H9 (cell line): ENCODE measurements around the gene PPP2R5E. TPM values are rescaled to one million over a fixed set of nuclear protein-coding genes. Genes with fewer than 3 reads are reported as not detected.

Source experiments
- DNase-seq: peaks from one replicate; pipeline ENCODE4 v3.0.0-alpha.2; 2017
- H2AFZ ChIP-seq: one replicate; pipeline ENCODE4 v1.6.1; 2013; ENCODE audit warnings: mild to moderate bottlenecking, low read length, control low read depth, moderate library complexity
- H2AK5ac ChIP-seq: 2 replicates; pipeline ENCODE4 v1.6.1; 2013; ENCODE audit warnings: low read length, control low read depth, mixed read lengths; ENCODE audit not compliant: insufficient read length
- H2BK120ac ChIP-seq: one replicate; pipeline ENCODE4 v1.6.1; 2013; ENCODE audit warnings: low read depth, mild to moderate bottlenecking, low read length, control low read depth, inconsistent platforms; ENCODE audit not compliant: poor library complexity, severe bottlenecking
- H2BK12ac ChIP-seq: 2 replicates; pipeline ENCODE4 v1.6.1; 2013; ENCODE audit warnings: low read length, control low read depth, mixed read lengths, low read depth; ENCODE audit not compliant: insufficient read length
- H2BK15ac ChIP-seq: 2 replicates; pipeline ENCODE4 v1.6.1; 2013; ENCODE audit warnings: low read depth, low read length, control low read depth
- H2BK20ac ChIP-seq: one replicate; pipeline ENCODE4 v1.6.1; 2013; ENCODE audit warnings: low read depth, mild to moderate bottlenecking, low read length, control low read depth, inconsistent platforms; ENCODE audit not compliant: poor library complexity, severe bottlenecking
- H2BK5ac ChIP-seq: 2 replicates; pipeline ENCODE4 v1.6.1; 2013; ENCODE audit warnings: low read length, control low read depth, mixed read lengths; ENCODE audit not compliant: insufficient read length
- H3K14ac ChIP-seq: 2 replicates; pipeline ENCODE4 v1.6.1; 2013; ENCODE audit warnings: low read length, control low read depth; ENCODE audit not compliant: insufficient read depth
- H3K18ac ChIP-seq: 2 replicates; pipeline ENCODE4 v1.6.1; 2013; ENCODE audit warnings: low read depth, mild to moderate bottlenecking, mixed read lengths, low read length, control low read depth; ENCODE audit not compliant: insufficient read length
- H3K23ac ChIP-seq: 2 replicates; pipeline ENCODE4 v1.6.1; 2013; ENCODE audit warnings: low read length, control low read depth, mixed read lengths, low read depth; ENCODE audit not compliant: insufficient read length
- H3K23me2 ChIP-seq: 2 replicates; pipeline ENCODE4 v1.6.1; 2013; ENCODE audit warnings: low read depth, mild to moderate bottlenecking, mixed read lengths, low read length, control low read depth; ENCODE audit not compliant: insufficient read length, poor library complexity, severe bottlenecking
- H3K27ac ChIP-seq: 2 replicates; pipeline ENCODE4 v1.5.1; 2013; ENCODE audit warnings: low read length, control low read depth, mixed read lengths, low read depth; ENCODE audit not compliant: insufficient read length
- H3K27me3 ChIP-seq: 2 replicates; pipeline ENCODE4 v1.6.1; 2013; ENCODE audit warnings: low read length, control low read depth, inconsistent platforms; ENCODE audit not compliant: insufficient read depth
- H3K4ac ChIP-seq: 2 replicates; pipeline ENCODE4 v1.6.1; 2013; ENCODE audit warnings: low read depth, mild to moderate bottlenecking, control low read depth, inconsistent platforms, low read length, moderate library complexity
- H3K4me1 ChIP-seq: 2 replicates; pipeline ENCODE4 v1.6.1; 2013; ENCODE audit warnings: low read length, control low read depth, inconsistent platforms; ENCODE audit not compliant: insufficient read depth
- H3K4me2 ChIP-seq: 2 replicates; pipeline ENCODE4 v1.6.1; 2013; ENCODE audit warnings: low read length, control low read depth, mixed read lengths; ENCODE audit not compliant: insufficient read length, insufficient read depth
- H3K56ac ChIP-seq: 2 replicates; pipeline ENCODE4 v1.6.1; 2013; ENCODE audit warnings: low read depth, mild to moderate bottlenecking, mixed read lengths, low read length, control low read depth; ENCODE audit not compliant: insufficient read length
- H3K79me1 ChIP-seq: 2 replicates; pipeline ENCODE4 v1.6.1; 2013; ENCODE audit warnings: low read depth, mild to moderate bottlenecking, moderate library complexity, low read length, control low read depth, inconsistent platforms; ENCODE audit not compliant: insufficient read depth, poor library complexity, severe bottlenecking
- H3K79me2 ChIP-seq: 2 replicates; pipeline ENCODE4 v1.6.1; 2013; ENCODE audit warnings: low read length, control low read depth, inconsistent platforms; ENCODE audit not compliant: insufficient read depth
- H3K9ac ChIP-seq: 2 replicates; pipeline ENCODE4 v1.6.1; 2013; ENCODE audit warnings: low read length, control low read depth, mixed read lengths; ENCODE audit not compliant: insufficient read length; ENCODE audit errors: extremely low read depth
- H3K9me3 ChIP-seq: one replicate; pipeline ENCODE4 v1.6.1; 2013; ENCODE audit warnings: low read depth, low read length, inconsistent platforms; ENCODE audit not compliant: control insufficient read depth
- H3T11ph ChIP-seq: one replicate; pipeline ENCODE4 v1.6.1; 2013; ENCODE audit warnings: mild to moderate bottlenecking, low read length, control low read depth, inconsistent platforms
- H4K20me1 ChIP-seq: one replicate; pipeline ENCODE4 v1.6.1; 2013; ENCODE audit not compliant: control insufficient read depth, insufficient read length, insufficient read depth
- H4K5ac ChIP-seq: 2 replicates; pipeline ENCODE4 v1.6.1; 2013; ENCODE audit warnings: low read depth, mild to moderate bottlenecking, mixed read lengths, low read length, control low read depth; ENCODE audit not compliant: insufficient read length
- H4K8ac ChIP-seq: replicated peaks from 2 replicates; pipeline ENCODE4 v1.6.1; 2013; ENCODE audit warnings: low read length, control low read depth, mixed read lengths, low read depth; ENCODE audit not compliant: insufficient read length
- H4K91ac ChIP-seq: 2 replicates; pipeline ENCODE4 v1.6.1; 2013; ENCODE audit warnings: low read depth, mild to moderate bottlenecking, moderate library complexity, mixed read lengths, low read length, control low read depth; ENCODE audit not compliant: insufficient read length
- H3K27ac Mint-ChIP-seq, 3 experiments: 2 replicates in 2 of 3; 3 replicates in 1 of 3; pipeline ENCODE4 v1.8.0; 2020 to 2021; ENCODE audit warnings: mixed read lengths in 3 of 3, mild to moderate bottlenecking in 1 of 3, moderate library complexity in 1 of 3
- H3K27me3 Mint-ChIP-seq: 2 replicates; pipeline ENCODE4 v1.8.0; 2021; ENCODE audit warnings: low read depth, mild to moderate bottlenecking, moderate library complexity, mixed read lengths
- H3K36me3 Mint-ChIP-seq, 3 experiments: 2 replicates in 2 of 3; 3 replicates in 1 of 3; pipeline ENCODE4 v1.8.0; 2020 to 2021; ENCODE audit warnings: low read depth in 3 of 3, mixed read lengths in 3 of 3; ENCODE audit not compliant: insufficient read depth in 1 of 3
- H3K4me1 Mint-ChIP-seq, 2 experiments: 2 replicates each; pipeline ENCODE4 v1.8.0; 2020; ENCODE audit warnings: mixed read lengths in 2 of 2
- H3K4me3 Mint-ChIP-seq, 2 experiments: 2 replicates in 1 of 2; 3 replicates in 1 of 2; pipeline ENCODE4 v1.8.0; 2020 to 2021; ENCODE audit warnings: mild to moderate bottlenecking in 2 of 2, mixed read lengths in 2 of 2, moderate library complexity in 1 of 2
- H3K9me3 Mint-ChIP-seq, 2 experiments: 2 replicates in 1 of 2; 3 replicates in 1 of 2; pipeline ENCODE4 v1.8.0; 2020; ENCODE audit warnings: mild to moderate bottlenecking in 2 of 2, mixed read lengths in 2 of 2, moderate library complexity in 1 of 2
- CTCF ChIP-seq: fragments of 200-600 bp; sonication (generic); conservative IDR thresholded peaks from 3 replicates; pipeline ENCODE4 v1.8.0; 2021; ENCODE audit warnings: antibody characterized with exemption, mild to moderate bottlenecking
- WGBS: extraction: QIAGEN DNeasy Blood & Tissue Kit; methylation state at CpG from one replicate; pipeline ENCODE4 v1.1.7; 2013; ENCODE audit warnings: missing lambda C conversion rate, low lambda C conversion rate, mixed read lengths; ENCODE audit not compliant: insufficient read length; ENCODE audit errors: extremely low coverage; 5-methylcytosine and 5-hydroxymethylcytosine counted together
- total RNA-seq: library from RNA; stranded (reverse); gene quantifications from 2 replicates; pipeline ENCODE4 v1.2.1, GENCODE V29; 2021

The PPP2R5E gene
- total RNA-seq, 1 experiment from 2014 or later: 65.8 TPM

GRCh38 chr14:63467440-63468072 is 75.6 kb downstream of the PPP2R5E start:
- no peak overlapping the region for H4K8ac ChIP-seq
- H3K14ac ChIP-seq: no peak overlapping the region
- no peak overlapping the region for H3K23ac ChIP-seq
- no peak overlapping the region for H2BK12ac ChIP-seq
- TF ChIP-seq CTCF: no peak
- Mint-ChIP-seq H3K9me3 (no peaks in the 10 kb centered on the region), H3K4me3 (no peak overlapping the region), H3K27ac (peak overlapping the region in 1 of 3 experiments; percentile 74; a peak in 1 of 7 replicates), H3K27me3 (no peaks in the 10 kb centered on the region), H3K4me1 (peaks cover 4 to 16% of the 10 kb centered on the region in 2 experiments), H3K36me3 (peaks cover 5% of the 10 kb centered on the region in 3 experiments; a peak in 6 of 7 replicates)
- no peaks in the 10 kb centered on the region for H3K23me2 ChIP-seq
- H2BK20ac ChIP-seq: no peak overlapping the region
- H3K27me3 ChIP-seq: no peaks in the 10 kb centered on the region
- no peak overlapping the region for H2BK5ac ChIP-seq
- H4K20me1 ChIP-seq: no peaks in the 10 kb centered on the region
- H2BK15ac ChIP-seq: no peak overlapping the region
- H3T11ph ChIP-seq: no peak overlapping the region
- H3K79me2 ChIP-seq: peaks cover 9% of the 10 kb centered on the region; the same call in 1 of the 2 replicates
- no peak for DNase-seq
- H3K56ac ChIP-seq: no peak overlapping the region
- no peak overlapping the region for H2AFZ ChIP-seq
- H3K4ac ChIP-seq: no peak overlapping the region
- no peak overlapping the region for H3K27ac ChIP-seq
- H2BK120ac ChIP-seq: no peak overlapping the region
- no peak overlapping the region for H4K91ac ChIP-seq
- no peak overlapping the region for H3K4me2 ChIP-seq
- H4K5ac ChIP-seq: no peak overlapping the region
- no peak overlapping the region for H3K18ac ChIP-seq
- no peaks in the 10 kb centered on the region for H3K79me1 ChIP-seq
- no peaks in the 10 kb centered on the region for H3K9me3 ChIP-seq
- no peak overlapping the region for H3K9ac ChIP-seq
- no CpG with 5 or more reads among the region's 4 CpGs for WGBS
- H3K4me1 ChIP-seq: peaks cover 3% of the 10 kb centered on the region
- no peak overlapping the region for H2AK5ac ChIP-seq
